IMR-90 (cell line): ENCODE results near the gene LARP1B. TPM values are rescaled to one million over a fixed set of nuclear protein-coding genes. Genes with fewer than 3 reads are reported as not detected.
A peak's percentile ranks its signal among the peaks of the same experiment; 100 is the strongest.
"Not testable (repeated sequence)": the region's sequence is repeated elsewhere in the genome, so short reads cannot be mapped to it uniquely, and the experiment has no call there.

Source experiments
- ATAC-seq: fragments of 200-7000 bp; cut with Tn5 transposase; 2 replicates; pipeline ENCODE4 v1.9.1; 2020; ENCODE audit warnings: low read depth, mild to moderate bottlenecking, moderate library complexity
- BruUV-seq: library from RNA; stranded (reverse); fragments of 400-500 nt; replicated peaks from 2 replicates; lab custom pipeline; 2021; lab: Mats Ljungman, UMichigan
- CTCF ChIA-PET: fragments of 300-600 bp; formaldehyde crosslinking; extraction: SDS; loops from one replicate; lab custom pipeline; 2021; ENCODE audit warnings: antibody characterized with exemption; lab: Yijun Ruan, JAX
- POLR2A ChIA-PET: fragments of 300-600 bp; sonication (Branson Sonifier 250); formaldehyde crosslinking; loops from one replicate; lab custom pipeline; 2022; ENCODE audit warnings: antibody characterized with exemption; ENCODE audit not compliant: unreplicated experiment; lab: Charles Lee
- DNase-seq: peaks from one replicate; pipeline ENCODE4 v3.0.0; 2013
- H2AFZ ChIP-seq: replicated peaks from 2 replicates; pipeline ENCODE3; 2013; ENCODE audit warnings: low read length, mild to moderate bottlenecking; ENCODE audit not compliant: poor library complexity
- H2AK5ac ChIP-seq: 2 replicates; pipeline ENCODE4 v1.6.1; 2013; ENCODE audit warnings: low read depth, low read length, inconsistent platforms
- H2AK9ac ChIP-seq: replicated peaks from 2 replicates; pipeline ENCODE3; 2013; ENCODE audit warnings: mild to moderate bottlenecking, low read depth, low read length, moderate library complexity; ENCODE audit not compliant: poor library complexity
- H2BK120ac ChIP-seq: 2 replicates; pipeline ENCODE4 v1.6.1; 2013; ENCODE audit warnings: low read depth, low read length, inconsistent platforms
- H2BK15ac ChIP-seq: 3 replicates; pipeline ENCODE4 v1.6.1; 2013; ENCODE audit warnings: low read depth, low read length, inconsistent platforms
- H2BK20ac ChIP-seq: 2 replicates; pipeline ENCODE4 v1.6.1; 2013; ENCODE audit warnings: low read depth, mild to moderate bottlenecking, inconsistent platforms, low read length, moderate library complexity
- H2BK5ac ChIP-seq: 2 replicates; pipeline ENCODE4 v1.6.1; 2013; ENCODE audit warnings: mild to moderate bottlenecking, low read depth, low read length, inconsistent platforms; ENCODE audit not compliant: poor library complexity, severe bottlenecking
- H3K14ac ChIP-seq: replicated peaks from 2 replicates; pipeline ENCODE4 v1.6.1; 2013; ENCODE audit warnings: low read depth, low read length, inconsistent platforms
- H3K18ac ChIP-seq: 2 replicates; pipeline ENCODE4 v1.6.1; 2013; ENCODE audit warnings: low read depth, low read length, control low read depth
- H3K23ac ChIP-seq: 2 replicates; pipeline ENCODE4 v1.6.1; 2013; ENCODE audit warnings: low read depth, low read length, inconsistent platforms
- H3K27ac ChIP-seq: 2 replicates; pipeline ENCODE4 v1.5.1; 2013; ENCODE audit warnings: mild to moderate bottlenecking, control low read depth, low read length; ENCODE audit not compliant: insufficient read depth
- H3K27me3 ChIP-seq: 2 replicates; pipeline ENCODE4 v1.6.1; 2013; ENCODE audit warnings: low read length; ENCODE audit not compliant: control insufficient read depth, insufficient read depth
- H3K36me3 ChIP-seq: 2 replicates; pipeline ENCODE4 v1.6.1; 2013; ENCODE audit warnings: low read length, mixed read lengths; ENCODE audit not compliant: control insufficient read depth, insufficient read depth
- H3K4ac ChIP-seq: 2 replicates; pipeline ENCODE4 v1.6.1; 2013; ENCODE audit warnings: low read depth, low read length, inconsistent platforms
- H3K4me1 ChIP-seq: 2 replicates; pipeline ENCODE4 v1.6.1; 2013; ENCODE audit warnings: low read length, mixed read lengths; ENCODE audit not compliant: control insufficient read depth, insufficient read depth
- H3K4me2 ChIP-seq: 2 replicates; pipeline ENCODE4 v1.6.1; 2013; ENCODE audit warnings: low read depth, mild to moderate bottlenecking, control low read depth, low read length, moderate library complexity
- H3K4me3 ChIP-seq: 2 replicates; pipeline ENCODE4 v1.5.1; 2013; ENCODE audit warnings: low read depth, mild to moderate bottlenecking, control low read depth, low read length, moderate library complexity; ENCODE audit not compliant: insufficient read depth
- H3K56ac ChIP-seq: 2 replicates; pipeline ENCODE4 v1.6.1; 2013; ENCODE audit warnings: low read length, inconsistent platforms; ENCODE audit not compliant: insufficient read depth; ENCODE audit errors: extremely low read depth
- H3K79me1 ChIP-seq, 2 experiments: 2 replicates each; pipeline ENCODE4 v1.6.1; 2013; ENCODE audit warnings: low read length in 2 of 2, inconsistent platforms in 1 of 2, low read depth in 1 of 2
- H3K9ac ChIP-seq: 2 replicates; pipeline ENCODE4 v1.6.1; 2013; ENCODE audit warnings: low read depth, low read length, control low read depth
- H3K9me1 ChIP-seq: 2 replicates; pipeline ENCODE4 v1.6.1; 2013; ENCODE audit warnings: low read length, inconsistent platforms; ENCODE audit not compliant: insufficient read depth
- H3K9me3 ChIP-seq: 2 replicates; pipeline ENCODE4 v1.6.1; 2013; ENCODE audit warnings: low read length; ENCODE audit not compliant: control insufficient read depth, insufficient read depth
- H4K20me1 ChIP-seq: 2 replicates; pipeline ENCODE4 v1.6.1; 2013; ENCODE audit warnings: low read length, inconsistent platforms; ENCODE audit not compliant: insufficient read depth
- H4K5ac ChIP-seq: 2 replicates; pipeline ENCODE4 v1.6.1; 2013; ENCODE audit warnings: mild to moderate bottlenecking, low read depth, low read length, control low read depth
- H4K8ac ChIP-seq, 2 experiments: 2 replicates each; pipeline ENCODE4 v1.6.1; 2013; ENCODE audit warnings: low read depth in 2 of 2, low read length in 2 of 2, control low read depth in 1 of 2, inconsistent platforms in 1 of 2
- H4K91ac ChIP-seq: 2 replicates; pipeline ENCODE4 v1.6.1; 2013; ENCODE audit warnings: low read depth, low read length, inconsistent platforms; ENCODE audit not compliant: insufficient read depth
- CHD1 ChIP-seq: IDR thresholded peaks from 2 replicates; pipeline ENCODE4 v1.6.1; 2012; ENCODE audit warnings: low read depth, low read length, improper control_type of control experiment
- FOS ChIP-seq: fragments of 150-350 bp; IDR thresholded peaks from 2 replicates; pipeline ENCODE4 v1.6.1; 2016; ENCODE audit warnings: low read depth, low read length
- MAZ ChIP-seq: IDR thresholded peaks from 2 replicates; pipeline ENCODE4 v1.6.1; 2012; ENCODE audit warnings: low read depth, mild to moderate bottlenecking, low read length, improper control_type of control experiment, moderate library complexity, borderline replicate concordance
- RAD21 ChIP-seq: IDR thresholded peaks from 2 replicates; pipeline ENCODE4 v1.6.1; 2012; ENCODE audit warnings: low read length, improper control_type of control experiment
- WGBS, 2 experiments: methylation state at CpG; one replicate each; pipeline versions ENCODE4 v1.1.5 to v1.1.7; 2013; ENCODE audit warnings: missing lambda C conversion rate in 2 of 2; ENCODE audit not compliant: insufficient read length in 1 of 2; ENCODE audit errors: extremely low coverage in 2 of 2; 5-methylcytosine and 5-hydroxymethylcytosine counted together
- dilution Hi-C: fragments of 300-500 bp; cut with HindIII; formaldehyde crosslinking; loops from one replicate; pipeline ENCODE4 v1.14.3; 2018; ENCODE audit warnings: low sequenced_read_pairs; ENCODE audit not compliant: unreplicated experiment
- in situ Hi-C: fragments of 300-500 bp; cut with MboI; formaldehyde crosslinking; loops from 3 replicates; pipeline ENCODE4 v1.14.3; 2019; ENCODE audit warnings: low sequenced_read_pairs, inconsistent platforms, mixed read lengths
- intact Hi-C: fragments of 100-400 bp; cut with micrococcal nuclease; formaldehyde crosslinking; loops from 2 replicates; pipeline ENCODE4 v1.10.0; 2022
- polyA plus RNA-seq, 3 experiments: library from polyadenylated mRNA; depleted of rRNA; stranded (reverse); fragments of >200 nt; gene quantifications; 2 replicates each; pipeline ENCODE4 v1.2.3, GENCODE V29; 2012; ENCODE audit warnings: low replicate concordance in 1 of 3
- total RNA-seq: library from RNA; depleted of rRNA; stranded (reverse); fragments of >200 nt; gene quantifications from 2 replicates; pipeline ENCODE4 v1.2.3, GENCODE V29; 2012

Gene LARP1B
- total and polyA plus RNA-seq, 2 of the 4 experiments (the other 2 are of a cell fraction) = 8.8 to 11.1 TPM

- Histone ChIP-seq H3K4me1 (peaks cover 19% of the 10 kb centered on the region), H2AK9ac (no peak overlapping the region), H3K4me3 (no peak overlapping the region), H4K20me1 (no peaks in the 10 kb centered on the region), H3K9ac (no peak overlapping the region), H2BK20ac (0 out of 2 replicates have a peak overlapping the region, but pooled peaks have one; percentile 1), H3K4ac (peak overlapping the region; percentile 57), H2BK5ac (peak overlapping the region; percentile 66), H3K36me3 (no peaks in the 10 kb centered on the region), H3K4me2 (no peak overlapping the region), H3K14ac (no peak overlapping the region), H4K91ac (peak overlapping the region; percentile 4), H3K18ac (peak overlapping the region; percentile 31; the same call in 1 of the 2 replicates), H2BK15ac (peak overlapping the region; percentile 88; the same call in 2 of the 3 replicates), H3K27me3 (no peaks in the 10 kb centered on the region), H3K27ac (no peak overlapping the region), H3K23ac (no peak overlapping the region), H2AFZ (peak overlapping the region; percentile 67), H2AK5ac (peak overlapping the region; percentile 88), H4K5ac (peak overlapping the region; percentile 43; the same call in 1 of the 2 replicates), H3K9me1 (peaks cover 19% of the 10 kb centered on the region), H2BK120ac (peak overlapping the region; percentile 66; the same call in 1 of the 2 replicates), H3K79me1 (no peaks in the 10 kb centered on the region), H4K8ac (peak overlapping the region; percentile 23 to 41; a peak in 2 of 4 replicates), H3K9me3 (peaks cover 9% of the 10 kb centered on the region), H3K56ac (no peak overlapping the region)
- in situ Hi-C loops (no loop called here), dilution Hi-C loops (no loop called here), intact Hi-C loops (no loop called here)
- BruUV-seq = no TSS peak
- POLR2A ChIA-PET = no interaction called here
- CTCF ChIA-PET = interaction anchor here (0.7 to 1.5 kb wide), 3 partner anchors 19 to 41 kb away, joined by 3 to 5 read pairs (median 3); no protein-coding TSS in a partner anchor
- DNase-seq (peak; percentile 75), ATAC-seq (peak; percentile 54)
- TF ChIP-seq RAD21 (no peak), CHD1 (no peak), FOS (0 out of 2 replicates have a peak, but pooled peaks have one; percentile 14), MAZ (no peak)
- no CpG with 5 or more reads among the region's 2 CpGs for WGBS, 2 experiments
Measured at GRCh38 chr4:128244379-128244778, 183.3 kb downstream of the LARP1B start.

GRCh38 chr4:128245391-128245790 is 184.3 kb downstream of the LARP1B start:
- DNase-seq, H2BK120ac ChIP-seq, H2BK20ac ChIP-seq, H2AK9ac ChIP-seq, H3K27me3 ChIP-seq, H4K91ac ChIP-seq, H3K56ac ChIP-seq, in situ Hi-C loops, intact Hi-C loops, H2AK5ac ChIP-seq, H3K4me3 ChIP-seq, BruUV-seq, H3K23ac ChIP-seq, POLR2A ChIA-PET, H3K79me1 ChIP-seq, dilution Hi-C loops, H2BK15ac ChIP-seq, ATAC-seq, H4K8ac ChIP-seq, H3K18ac ChIP-seq, H3K36me3 ChIP-seq, H3K4ac ChIP-seq, H2AFZ ChIP-seq, H3K27ac ChIP-seq, H3K14ac ChIP-seq, H4K20me1 ChIP-seq, H3K9ac ChIP-seq, H4K5ac ChIP-seq, H3K4me2 ChIP-seq, H2BK5ac ChIP-seq: not testable (repeated sequence)
- WGBS, 2 experiments = no CpG with 5 or more reads among the region's 5 CpGs
- Histone ChIP-seq H3K9me3 (peaks cover 12% of the 10 kb centered on the region), H3K9me1 (peaks cover 15% of the 10 kb centered on the region), H3K4me1 (peaks cover 14% of the 10 kb centered on the region)
- CTCF ChIA-PET = interaction anchor here (0.7 to 1.5 kb wide), 2 partner anchors 20 to 91 kb away, joined by 3 to 5 read pairs; no protein-coding TSS in a partner anchor
